SU-DHL-6 (cell line): ENCODE data around the gene CDH22.

Experiments
- CTCF ChIP-seq: fragments of 200-600 bp; sonication (generic); IDR thresholded peaks from one replicate; pipeline ENCODE4 v1.5.1; 2017; ENCODE audit warnings: antibody characterized with exemption, mild to moderate bottlenecking, low read length, moderate library complexity; ENCODE audit not compliant: insufficient read depth, poor library complexity, severe bottlenecking
- EZH2phosphoT487 ChIP-seq: fragments of 200-600 bp; sonication (generic), shearing (Covaris generic); conservative IDR thresholded peaks from 2 replicates; pipeline ENCODE4 v1.6.1; 2018; ENCODE audit warnings: mild to moderate bottlenecking, antibody characterized with exemption, low read length, moderate library complexity, mixed read lengths

- TF ChIP-seq CTCF = no peak
- TF ChIP-seq EZH2phosphoT487 = no peak
These were observed 95.4 kb downstream of the CDH22 start for GRCh38 chr20:46212876-46213275.
